Measurements from ENCODE around the gene NUDT14.

NUDT14 gene

DNA sequence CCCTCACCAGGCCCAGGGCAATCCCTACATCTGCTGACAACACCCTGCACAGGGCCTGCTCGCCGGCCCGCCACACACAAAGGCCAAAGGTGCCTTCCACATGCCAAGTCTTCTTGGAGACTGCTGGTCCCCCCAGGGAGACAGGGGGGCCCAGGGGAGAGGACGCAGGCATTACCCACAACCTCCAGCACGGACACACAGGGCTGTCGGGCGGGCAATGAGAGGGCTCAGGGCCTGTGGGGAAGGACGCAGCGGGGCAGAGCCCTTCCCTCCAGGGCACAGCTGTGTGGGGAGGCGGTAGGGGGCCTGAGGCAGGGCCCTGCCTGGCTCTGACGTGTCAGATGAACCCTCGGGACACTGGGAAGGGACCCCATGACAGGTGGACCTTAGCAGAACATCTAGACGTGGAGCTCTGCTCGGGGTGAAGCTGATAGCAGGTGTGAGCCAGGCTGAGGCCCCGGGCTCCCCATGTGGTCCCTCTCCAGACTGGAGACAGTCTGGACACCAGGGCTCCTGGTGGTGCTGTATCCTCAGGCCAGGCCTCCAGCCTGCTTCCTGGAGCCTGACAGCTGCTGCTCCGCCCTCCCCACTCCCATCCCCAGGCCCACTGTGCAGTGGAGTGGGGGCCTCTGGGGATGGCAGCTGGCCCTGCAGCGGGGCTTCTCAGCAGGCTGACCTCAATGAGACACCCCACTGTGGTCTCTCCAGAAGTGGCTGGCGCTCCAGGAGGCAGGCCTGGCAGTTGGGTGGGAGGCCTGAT, 31.6 kb upstream of the NUDT14 start:
- no peak overlapping the region for H3K4me3 ChIP-seq (replicated peaks; ENCODE audit: low read depth, low read length)
- TF ChIP-seq, protein P1, sequence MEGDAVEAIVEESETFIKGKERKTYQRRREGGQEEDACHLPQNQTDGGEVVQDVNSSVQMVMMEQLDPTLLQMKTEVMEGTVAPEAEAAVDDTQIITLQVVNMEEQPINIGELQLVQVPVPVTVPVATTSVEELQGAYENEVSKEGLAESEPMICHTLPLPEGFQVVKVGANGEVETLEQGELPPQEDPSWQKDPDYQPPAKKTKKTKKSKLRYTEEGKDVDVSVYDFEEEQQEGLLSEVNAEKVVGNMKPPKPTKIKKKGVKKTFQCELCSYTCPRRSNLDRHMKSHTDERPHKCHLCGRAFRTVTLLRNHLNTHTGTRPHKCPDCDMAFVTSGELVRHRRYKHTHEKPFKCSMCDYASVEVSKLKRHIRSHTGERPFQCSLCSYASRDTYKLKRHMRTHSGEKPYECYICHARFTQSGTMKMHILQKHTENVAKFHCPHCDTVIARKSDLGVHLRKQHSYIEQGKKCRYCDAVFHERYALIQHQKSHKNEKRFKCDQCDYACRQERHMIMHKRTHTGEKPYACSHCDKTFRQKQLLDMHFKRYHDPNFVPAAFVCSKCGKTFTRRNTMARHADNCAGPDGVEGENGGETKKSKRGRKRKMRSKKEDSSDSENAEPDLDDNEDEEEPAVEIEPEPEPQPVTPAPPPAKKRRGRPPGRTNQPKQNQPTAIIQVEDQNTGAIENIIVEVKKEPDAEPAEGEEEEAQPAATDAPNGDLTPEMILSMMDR (IDR thresholded peaks at IDR 0.05; ENCODE audit: low read depth, low read length, missing control alignments): no peak
- no peak for DNase-seq (ENCODE audit: extremely low read depth, low read depth)

DNA sequence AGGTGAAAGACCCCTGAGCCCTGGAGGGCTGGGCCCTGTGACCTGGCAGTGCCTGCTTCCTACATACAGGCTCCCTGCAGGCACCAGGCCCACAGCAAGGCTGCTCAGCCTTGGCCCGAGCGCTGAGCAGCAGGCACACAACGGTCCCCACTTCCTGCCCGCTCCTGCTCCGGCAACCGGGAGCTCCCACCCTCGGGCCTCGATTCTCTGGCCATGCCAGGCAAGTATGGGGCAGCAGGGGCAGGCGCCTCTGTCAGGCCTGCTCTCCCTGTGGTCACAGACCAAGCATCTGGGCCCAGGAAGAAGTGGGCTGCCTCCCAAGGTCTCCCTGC, 30.6 kb upstream of the NUDT14 start:
- DNase-seq (ENCODE audit: extremely low read depth, low read depth): no peak
- no peak overlapping the region for H3K4me3 ChIP-seq (replicated peaks; ENCODE audit: low read depth, low read length)
- TF ChIP-seq, protein P1 (IDR thresholded peaks at IDR 0.05; ENCODE audit: low read depth, low read length, missing control alignments): no peak

DNA sequence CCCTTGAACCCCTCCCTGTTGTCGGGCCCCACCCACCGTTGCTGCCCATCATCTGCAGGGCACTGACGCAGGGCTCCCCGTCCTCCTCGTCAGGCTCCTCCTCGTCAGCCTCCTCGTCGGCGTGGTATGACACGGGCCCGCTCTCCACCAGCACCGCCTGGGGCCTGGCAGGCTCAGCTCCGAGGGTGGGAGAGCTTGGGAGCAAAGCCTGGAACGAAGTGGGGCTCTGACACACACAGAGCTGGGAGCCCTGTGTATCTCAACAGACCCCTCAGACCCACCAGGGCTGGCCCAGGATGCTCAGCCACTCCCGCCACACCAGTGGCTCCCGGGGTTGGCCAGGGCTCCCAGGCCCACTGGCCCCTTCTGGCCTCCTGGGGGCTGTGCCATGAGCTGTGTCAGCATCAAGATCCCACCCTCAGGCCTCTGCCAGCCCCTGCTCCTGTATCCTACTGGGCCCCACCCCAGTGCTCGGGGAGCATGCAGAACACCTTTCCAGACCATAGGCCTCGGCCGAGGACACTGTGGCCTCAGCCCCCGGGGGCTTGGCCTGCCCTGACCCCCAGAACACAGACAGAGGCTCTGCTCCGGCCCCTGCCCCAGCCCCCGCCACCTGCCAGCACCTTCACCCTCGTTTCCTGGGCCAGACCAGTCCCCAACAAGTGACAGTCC, 30.1 kb upstream of the NUDT14 start:
- DNase-seq (ENCODE audit: extremely low read depth, low read depth): no peak
- no peak overlapping the region for H3K4me3 ChIP-seq (replicated peaks; ENCODE audit: low read depth, low read length)
- TF ChIP-seq, protein P1 (IDR thresholded peaks at IDR 0.05; ENCODE audit: low read depth, low read length, missing control alignments): no peak

DNA sequence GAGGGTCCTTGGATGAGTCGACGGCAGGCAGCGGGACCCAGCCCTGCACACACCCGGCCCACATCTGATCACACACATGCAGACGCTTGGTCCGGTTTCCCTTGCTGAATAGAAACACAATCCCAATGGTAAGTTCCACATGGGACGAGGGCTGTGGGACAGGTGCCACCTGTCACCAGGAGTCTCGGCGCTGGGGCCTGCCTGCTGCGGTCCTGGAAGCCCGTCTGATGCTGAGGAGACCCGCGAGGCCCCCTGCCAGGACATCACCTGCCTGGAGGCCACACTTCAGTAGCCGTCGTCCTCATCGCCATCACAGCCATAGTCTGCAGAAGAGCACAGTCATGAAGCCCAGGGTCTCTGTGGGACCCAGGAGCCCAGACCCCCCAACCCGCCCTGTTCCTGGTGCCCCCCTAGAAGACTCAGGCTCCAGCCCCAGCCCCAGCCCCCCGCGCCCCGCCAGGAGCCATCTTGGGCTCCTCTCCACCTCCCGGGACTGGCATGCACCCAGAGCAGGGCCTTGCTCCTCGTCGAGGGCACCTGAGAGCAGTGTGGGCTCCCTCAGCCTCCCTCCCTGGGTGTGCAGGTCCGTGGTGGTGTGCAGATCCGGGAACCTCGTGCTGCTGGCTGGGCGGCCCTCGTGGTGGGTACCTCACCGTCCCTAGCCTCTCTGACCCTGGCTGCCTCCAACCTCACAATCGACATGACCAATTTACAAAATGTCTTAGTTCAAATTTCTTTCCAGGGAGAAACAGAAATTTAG, 29.3 kb upstream of the NUDT14 start:
- H3K4me3 ChIP-seq (replicated peaks; ENCODE audit: low read depth, low read length): no peak overlapping the region
- TF ChIP-seq, protein P1 (IDR thresholded peaks at IDR 0.05; ENCODE audit: low read depth, low read length, missing control alignments): no peak
- DNase-seq (ENCODE audit: extremely low read depth, low read depth): no peak

DNA sequence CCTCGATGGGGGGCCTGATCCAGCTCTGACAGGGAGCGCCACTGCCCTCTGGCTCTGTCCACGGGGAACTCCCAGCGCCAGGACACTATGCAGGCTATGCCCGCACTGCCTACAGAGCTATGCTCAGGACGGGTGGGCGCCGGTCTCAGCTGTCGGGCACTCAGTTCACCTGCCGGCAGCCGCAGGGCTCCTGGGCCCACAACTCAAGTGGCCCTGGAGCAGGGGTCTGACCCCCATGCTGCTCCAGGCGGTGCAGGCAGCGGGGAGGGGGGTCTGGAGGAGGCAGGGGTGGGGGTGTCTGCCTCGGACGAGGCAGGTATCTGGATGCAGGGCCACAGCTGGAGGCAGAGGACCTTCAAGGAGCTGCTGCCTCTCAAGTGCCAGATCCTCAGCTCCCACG, 28.5 kb upstream of the NUDT14 start:
- TF ChIP-seq, protein P1 (IDR thresholded peaks at IDR 0.05; ENCODE audit: low read depth, low read length, missing control alignments): no peak
- DNase-seq (ENCODE audit: extremely low read depth, low read depth): no peak
- no peak overlapping the region for H3K4me3 ChIP-seq (replicated peaks; ENCODE audit: low read depth, low read length)

DNA sequence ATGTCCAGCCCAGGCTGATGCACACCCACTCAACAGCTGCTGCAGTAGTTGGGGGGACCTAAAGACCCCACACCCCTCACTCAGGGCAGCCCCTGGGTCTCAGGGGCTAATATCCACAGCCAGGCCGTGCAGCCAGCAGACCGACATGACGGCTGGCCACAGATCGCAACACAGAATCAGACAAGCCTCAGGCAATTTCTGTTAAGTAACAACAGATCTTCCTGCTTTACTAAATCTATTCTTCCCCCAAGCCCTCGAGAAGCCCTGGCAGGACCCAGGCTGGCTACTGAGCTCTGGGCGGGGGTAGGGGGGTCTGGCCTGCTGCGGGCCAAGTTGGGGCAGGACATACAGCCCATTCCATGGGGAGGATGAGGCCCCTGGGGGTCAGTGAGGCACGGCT, 28.0 kb upstream of the NUDT14 start:
- TF ChIP-seq, protein P1 (IDR thresholded peaks at IDR 0.05; ENCODE audit: low read depth, low read length, missing control alignments): no peak
- DNase-seq (ENCODE audit: extremely low read depth, low read depth): no peak
- H3K4me3 ChIP-seq (replicated peaks; ENCODE audit: low read depth, low read length): no peak overlapping the region

Measured in HFF-Myc (cell line).